ENCODE results near the gene RGS17. TPM values are rescaled to one million over a fixed set of nuclear protein-coding genes. Genes with fewer than 3 reads are reported as not detected.
A peak's percentile ranks its signal among the peaks of the same experiment; 100 is the strongest.
"Not testable (repeated sequence)": the region's sequence is repeated elsewhere in the genome, so short reads cannot be mapped to it uniquely, and the experiment has no call there.

RGS17 gene
- total RNA-seq, 1 experiment from 2014 or later, result 4.4 TPM

DNA sequence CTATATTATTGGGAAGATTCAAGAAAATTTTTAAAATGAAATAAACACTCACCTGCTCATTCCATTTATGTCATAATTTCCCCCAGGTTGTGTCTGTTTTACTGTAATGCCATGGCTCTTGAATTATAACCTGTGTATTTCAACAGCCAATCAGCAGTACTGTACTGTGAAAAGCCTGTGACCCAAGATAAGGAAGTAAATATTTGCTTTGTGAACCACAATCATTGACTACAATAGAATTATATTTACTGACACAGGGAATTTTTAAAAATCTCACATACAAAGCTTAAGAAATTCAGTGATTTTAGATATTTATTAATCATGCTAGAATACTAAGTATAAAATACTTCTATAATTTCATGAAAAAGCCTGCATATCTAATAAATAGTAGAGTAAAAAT, 6.0 kb downstream of the RGS17 start:
- no peak for DNase-seq (ENCODE audit: low read depth)

DNA sequence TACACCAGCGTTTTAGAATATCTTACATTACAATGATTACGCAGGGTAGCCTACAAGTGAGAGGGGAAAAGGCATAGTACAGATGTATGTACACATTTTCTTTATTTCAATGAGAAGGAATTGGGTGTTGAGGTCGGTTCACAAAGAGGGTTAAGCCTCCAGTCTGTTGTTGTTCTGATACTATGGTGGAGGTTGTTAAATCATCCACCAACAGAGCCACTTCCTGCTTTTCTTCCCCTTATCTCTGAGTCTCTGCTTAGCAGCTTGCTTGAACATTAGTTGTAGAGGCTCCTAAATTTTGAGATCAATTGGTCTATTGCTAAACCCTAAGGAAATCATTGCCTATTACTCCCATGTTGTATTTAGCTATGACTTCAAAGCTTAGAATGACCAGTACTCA, 7.3 kb downstream of the RGS17 start:
- DNase-seq (ENCODE audit: low read depth), result no peak

DNA sequence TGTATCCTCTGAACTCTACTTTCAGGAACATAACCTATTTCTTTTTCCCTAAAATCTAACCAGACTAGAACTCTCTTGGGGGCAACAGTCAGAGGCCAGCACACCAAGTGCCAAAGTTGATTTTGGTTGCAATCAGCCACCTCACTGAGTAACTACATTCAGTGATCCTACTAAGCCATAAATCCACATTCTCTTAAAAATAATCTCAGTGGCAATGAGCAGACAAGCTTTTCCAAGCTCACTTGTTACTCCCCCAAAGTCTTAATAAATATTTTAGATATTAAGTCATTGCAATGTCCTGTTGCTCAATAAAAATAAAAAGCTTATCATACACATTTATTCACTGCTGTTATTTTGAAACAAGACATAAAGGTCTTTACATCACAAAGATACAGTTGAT, 9.8 kb downstream of the RGS17 start:
- no peak for DNase-seq (ENCODE audit: low read depth)

DNA sequence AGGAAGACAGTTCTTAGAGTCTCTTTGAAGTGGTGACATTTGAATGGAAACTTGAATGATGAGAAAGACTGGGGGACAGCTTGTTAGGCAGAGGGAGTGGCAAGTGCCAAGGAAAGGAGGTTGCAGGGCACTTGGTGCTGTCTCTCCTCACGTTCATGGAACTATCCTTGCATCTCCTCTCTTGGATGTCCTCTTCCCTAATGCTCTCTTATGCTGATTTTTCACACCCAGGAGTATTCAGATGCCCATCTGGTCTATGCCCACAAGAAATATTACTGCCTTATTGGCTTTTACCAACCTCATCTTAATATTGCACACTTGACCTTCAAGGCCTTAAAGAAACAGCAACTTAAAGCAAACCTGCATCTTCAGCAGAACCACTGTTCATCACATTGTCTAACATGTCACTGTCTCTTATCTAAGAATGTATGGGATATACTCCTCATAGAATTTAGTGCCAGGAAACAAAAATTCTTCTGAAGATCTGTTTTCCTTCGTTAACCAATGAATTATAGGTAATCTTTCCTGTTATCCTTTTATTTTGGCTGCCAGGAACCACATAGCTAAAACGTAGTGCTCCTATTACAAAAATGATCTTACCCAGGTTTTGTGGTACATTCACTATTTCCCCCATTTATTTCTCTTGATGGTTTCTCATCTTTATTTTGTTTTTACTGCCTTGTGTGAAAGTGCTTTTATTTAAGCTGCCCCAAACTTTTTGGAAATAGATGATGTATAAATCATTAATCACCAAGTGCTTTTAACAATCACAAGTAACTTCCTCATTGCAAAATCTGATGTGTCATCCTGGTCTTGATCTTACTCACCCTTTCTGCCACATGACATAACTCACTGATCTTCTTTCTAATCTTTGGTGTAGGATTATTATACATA, 12.8 kb downstream of the RGS17 start:
- peak; percentile 75 for DNase-seq (ENCODE audit: low read depth)

DNA sequence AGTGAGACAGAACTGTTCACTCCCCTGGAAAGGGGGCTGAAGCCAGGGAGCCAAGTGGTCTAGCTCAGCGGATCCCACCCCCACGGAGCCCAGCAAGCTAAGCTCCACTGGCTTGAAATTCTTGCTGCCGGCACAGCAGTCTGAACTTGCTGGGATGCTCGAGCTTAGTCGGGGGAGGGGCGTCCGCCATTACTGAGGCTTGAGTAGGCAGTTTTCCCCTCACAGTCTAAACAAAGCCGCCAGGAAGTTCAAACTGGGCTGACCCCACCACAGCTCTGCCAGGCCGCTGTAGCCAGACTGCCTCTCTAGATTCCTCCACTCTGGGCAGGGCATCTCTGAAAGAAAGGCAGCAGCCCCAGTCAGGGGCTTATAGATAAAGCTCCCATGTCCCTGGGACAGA, 20.0 kb downstream of the RGS17 start:
- not testable (repeated sequence) for DNase-seq (ENCODE audit: low read depth)

DNA sequence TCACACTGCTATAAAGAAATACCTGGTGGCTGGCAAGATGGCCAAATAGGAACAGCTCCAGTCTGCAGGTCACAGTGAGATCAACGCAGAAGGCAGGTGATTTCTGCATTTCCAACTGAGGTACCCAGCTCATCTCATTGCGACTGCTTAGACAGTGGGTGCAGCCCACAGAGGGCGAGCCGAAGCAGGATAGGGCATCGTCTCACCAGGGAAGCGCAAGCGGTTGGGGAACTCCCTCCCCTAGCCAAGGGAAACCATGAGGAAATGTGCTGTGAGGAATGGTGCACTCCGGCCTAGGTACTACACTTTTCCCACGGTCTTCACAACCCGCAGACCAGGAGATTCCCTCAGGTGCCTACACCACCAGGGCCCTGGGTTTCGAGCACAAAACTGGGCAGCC, 20.5 kb downstream of the RGS17 start:
- DNase-seq (ENCODE audit: low read depth), result not testable (repeated sequence)

DNA sequence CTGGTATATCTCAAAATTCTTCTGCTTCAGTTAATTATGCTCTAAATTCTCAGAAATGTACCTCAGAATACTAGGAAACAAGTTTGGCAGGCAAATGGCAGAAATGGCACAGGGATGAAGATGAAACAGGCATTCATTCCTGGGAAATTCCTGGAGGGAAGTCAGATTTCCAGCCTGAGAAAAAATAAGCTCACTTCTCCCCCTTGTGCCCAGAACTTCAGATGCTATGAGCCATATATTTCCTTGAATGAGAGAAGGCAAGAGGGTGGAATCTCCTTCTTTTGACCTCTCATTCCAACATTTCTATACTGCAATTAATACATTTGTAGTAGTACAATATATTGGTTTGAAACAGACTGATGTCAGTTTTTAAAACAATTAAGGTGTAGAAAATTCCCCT, 22.8 kb downstream of the RGS17 start:
- peak; percentile 56 for DNase-seq (ENCODE audit: low read depth)

DNA sequence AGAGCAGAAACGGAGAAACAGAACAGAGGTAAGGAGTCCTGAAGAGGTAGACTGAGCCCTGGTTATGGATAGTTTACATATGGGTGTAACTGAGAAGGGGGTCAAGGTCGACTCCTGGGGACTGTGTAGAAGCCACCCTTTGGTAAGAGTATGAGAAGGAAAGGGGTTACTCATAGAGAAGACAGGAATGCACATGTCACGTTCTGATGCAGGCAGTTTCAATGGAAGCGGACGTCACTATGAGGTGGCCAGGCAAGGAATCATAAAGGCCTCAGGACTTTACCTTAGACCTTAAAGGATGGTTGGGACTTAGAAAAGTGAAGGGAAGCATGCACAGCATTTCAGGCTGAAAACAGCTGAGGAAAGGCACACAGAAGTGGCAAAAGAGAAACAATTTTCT, 25.1 kb downstream of the RGS17 start:
- no peak for DNase-seq (ENCODE audit: low read depth)

DNA sequence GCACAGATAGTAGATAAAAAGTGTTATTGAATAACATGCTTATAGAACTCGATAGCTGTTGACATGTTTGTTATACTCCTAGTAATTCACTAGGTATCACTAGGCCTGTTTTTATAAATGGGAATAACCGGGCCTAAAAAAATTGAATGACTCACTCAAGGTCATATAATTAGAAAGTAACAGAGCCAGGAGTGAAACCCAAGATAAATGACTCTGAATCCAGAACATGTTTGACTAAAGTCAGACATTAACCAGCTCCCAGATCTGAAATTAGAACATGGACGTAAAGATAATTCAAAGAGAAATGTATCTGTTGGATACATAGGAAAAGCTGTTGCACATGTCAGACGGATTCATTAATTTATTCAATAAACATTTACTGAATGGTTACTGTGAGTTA, 26.9 kb downstream of the RGS17 start:
- peak; percentile 37 for DNase-seq (ENCODE audit: low read depth)

DNA sequence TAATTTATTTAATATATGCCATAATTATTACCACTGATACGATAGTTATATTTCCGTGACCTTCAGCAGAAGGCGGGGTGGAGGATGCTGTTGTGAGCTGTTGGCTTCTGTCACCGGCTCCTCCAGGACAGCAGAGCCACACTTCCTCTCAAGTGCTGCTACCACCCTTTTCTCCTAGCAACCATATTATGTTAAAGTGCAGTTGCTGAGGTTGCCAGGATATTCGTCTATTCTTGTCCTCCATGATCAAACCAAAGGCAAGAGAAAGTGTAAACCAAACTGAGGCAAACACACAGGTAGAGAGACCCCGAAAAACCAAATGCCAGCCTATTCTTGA, 27.8 kb downstream of the RGS17 start:
- no peak for DNase-seq (ENCODE audit: low read depth)

DNA sequence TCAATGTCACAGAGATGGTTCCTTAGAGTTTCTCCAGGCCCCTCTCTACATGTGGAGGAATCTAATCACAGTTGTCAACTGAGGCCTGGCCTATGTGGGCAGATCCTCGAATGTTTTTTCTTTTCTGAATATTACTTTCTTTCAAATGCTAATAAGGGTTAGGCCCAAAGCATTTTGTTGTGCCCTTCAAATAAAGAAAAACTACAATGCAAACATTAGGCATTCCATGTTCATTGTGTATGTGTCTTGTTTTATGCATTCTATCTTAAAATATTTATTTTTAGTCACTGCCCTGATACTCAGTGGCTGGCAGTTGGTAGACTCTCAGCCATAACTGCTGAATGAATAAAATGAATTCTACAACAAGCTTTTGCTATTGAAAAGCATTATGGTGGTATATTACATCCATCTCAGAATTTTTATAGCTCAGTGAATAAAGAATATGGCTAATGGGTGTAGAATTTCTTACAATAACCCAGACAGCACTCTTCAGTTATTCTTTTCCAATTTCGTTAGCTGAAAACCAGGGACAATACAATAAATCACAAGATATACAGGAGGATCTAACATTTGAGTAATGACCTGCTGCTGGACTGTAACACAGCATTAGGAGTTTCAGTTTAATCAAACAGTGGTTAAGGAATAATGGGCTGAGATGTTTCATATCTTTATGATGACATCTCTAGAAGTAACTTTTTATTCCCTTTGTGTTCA, 28.3 kb downstream of the RGS17 start:
- no peak for DNase-seq (ENCODE audit: low read depth)

DNA sequence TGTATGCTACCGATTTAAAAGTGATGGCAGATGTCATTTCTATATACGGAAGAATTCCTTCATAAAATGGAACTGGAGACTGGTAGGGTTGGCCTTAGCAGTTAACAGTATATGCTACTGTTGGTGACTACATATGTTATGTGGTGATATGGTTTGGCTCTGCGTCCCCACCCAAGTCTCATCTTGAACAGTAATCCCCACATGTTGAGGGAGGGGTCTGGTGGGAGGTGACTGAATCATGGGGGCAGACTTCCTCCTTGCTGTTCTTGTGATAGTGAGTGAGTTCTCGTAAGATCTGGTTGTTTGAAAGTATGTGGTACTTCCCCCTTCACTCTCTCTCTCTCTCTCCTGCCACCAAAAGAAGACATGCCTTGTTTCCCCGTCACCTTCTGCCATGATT, 29.6 kb downstream of the RGS17 start:
- no peak for DNase-seq (ENCODE audit: low read depth)

DNA sequence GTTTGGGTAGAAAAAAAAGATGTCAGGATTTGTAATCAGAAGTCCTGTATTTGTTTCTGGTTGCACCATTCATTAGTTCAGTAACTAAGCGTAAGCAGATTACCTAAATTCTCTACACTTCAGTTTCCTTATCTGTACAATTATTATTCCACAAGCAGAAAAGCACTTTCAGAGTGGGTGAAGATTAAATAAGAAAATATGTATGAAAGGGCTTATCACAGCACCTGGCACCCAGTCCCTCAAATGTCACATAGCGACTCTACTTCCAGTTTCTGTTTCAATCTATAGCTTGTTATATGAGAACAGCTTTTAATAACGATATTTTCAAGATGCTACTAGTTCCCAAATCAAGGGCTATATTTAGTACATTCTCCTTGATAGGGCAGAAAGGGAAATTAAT, 31.4 kb downstream of the RGS17 start:
- DNase-seq (ENCODE audit: low read depth), result peak; percentile 37

DNA sequence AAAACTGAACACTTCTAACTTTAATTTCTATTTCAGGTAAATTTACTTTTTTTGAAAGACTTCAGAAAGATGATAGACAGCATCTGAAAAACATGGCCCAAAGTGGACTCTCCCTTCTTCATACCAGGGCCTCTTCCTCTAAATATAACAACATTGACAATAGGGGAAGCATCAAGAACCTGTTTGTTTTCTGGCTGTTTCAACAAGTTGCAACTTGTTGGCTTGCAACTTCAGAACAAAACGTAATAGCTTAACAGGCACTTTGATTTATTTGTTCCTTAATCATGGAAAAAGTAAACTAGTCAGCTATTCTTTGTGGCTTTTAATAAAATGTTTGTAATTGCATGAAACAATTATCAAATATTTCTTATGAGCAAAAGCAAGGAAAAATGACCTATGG, 34.3 kb downstream of the RGS17 start:
- DNase-seq (ENCODE audit: low read depth), result no peak

DNA sequence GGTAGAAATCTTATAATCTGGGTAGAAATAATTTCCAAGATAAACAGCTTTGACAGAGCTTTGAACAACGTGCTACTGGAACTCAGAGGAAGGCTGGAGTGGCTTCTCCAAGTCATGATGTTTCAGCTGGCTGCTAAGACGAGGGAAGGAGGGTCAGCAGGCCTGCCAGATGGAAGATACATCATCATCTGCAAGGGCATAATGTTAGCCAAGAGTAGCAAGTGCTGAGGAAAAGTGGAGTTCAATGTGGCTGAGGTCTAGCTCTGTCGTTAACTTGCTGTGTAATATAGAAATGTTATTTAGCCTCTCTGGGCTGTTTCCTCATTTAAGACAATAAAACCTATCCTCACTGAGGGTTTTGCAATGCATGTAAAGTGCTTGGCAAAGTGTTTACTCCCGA, 35.1 kb downstream of the RGS17 start:
- DNase-seq (ENCODE audit: low read depth), result peak; percentile 21

DNA sequence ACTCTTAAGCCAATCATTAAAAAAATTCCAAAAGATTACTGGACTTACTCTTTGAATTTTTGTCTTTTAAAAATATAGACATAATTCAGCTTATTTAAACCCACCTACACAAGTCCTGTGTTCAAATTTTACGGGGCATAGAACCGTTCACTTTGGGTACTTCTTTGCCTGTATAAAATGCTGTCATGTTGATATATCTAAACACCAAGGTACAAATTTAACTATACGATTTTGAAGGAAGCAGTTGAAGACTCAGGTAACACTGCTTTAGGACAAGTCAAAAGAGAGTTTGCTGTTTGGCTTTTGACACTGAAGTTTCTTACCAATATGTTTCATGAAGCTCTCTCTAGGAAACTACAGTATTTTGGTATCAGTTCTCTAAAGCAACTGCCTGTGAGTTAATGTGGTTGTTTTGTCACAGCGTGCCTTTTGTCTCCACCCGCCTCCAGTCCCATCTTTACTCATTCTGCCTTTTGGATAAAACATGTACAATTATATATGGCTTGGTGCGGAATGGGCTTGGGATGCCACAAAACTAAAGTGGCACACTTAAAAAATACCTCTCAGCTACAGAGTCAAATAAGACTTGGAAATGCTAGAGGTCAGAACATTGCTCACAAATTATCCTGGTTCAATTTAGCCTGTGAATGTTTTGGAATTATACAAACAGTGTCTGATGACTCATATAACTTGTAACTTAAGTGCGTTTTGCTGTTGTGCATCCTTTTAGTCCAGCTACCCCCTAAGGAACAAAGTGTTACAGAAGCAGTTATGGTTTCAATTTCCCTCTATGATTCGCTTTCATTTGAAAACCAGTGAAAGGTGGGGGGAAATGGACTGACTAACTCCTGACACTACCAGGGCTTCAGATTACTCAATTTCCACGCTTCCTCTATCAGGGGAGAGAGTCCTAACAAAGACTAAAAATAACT, 38.7 kb downstream of the RGS17 start:
- peak; percentile 92 for DNase-seq (ENCODE audit: low read depth)

DNA sequence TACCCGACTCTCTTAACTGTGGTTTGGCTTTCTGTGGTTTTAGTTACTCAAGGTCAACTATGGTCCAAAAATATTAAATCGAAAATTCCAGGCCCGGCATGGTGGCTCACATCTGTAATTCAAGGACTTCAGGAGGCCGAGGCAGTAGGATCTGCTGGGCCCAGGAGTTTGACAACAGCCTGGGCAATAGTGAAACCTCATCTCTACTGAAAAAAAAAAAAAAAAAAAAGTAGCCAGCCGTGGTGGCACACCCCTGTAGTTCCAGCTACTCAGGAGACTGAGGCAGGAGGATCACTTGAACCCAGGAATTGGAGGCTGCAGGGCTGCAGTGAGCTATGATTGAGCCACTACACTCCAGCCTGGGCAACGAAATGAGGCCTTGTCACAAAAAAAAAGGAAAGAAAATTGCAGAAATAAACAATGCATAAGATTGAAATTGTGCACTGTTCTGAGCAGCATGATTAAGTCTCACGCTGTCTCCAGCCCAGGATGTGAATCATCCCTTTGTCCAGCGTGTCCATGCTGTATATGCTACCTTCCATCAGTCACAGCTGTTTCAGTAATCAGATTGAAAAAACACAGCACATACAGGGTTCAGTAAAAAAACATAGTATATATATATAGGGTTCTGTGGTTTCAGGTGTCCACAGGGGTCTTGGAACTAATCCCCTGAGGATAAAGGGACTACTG, 40.7 kb downstream of the RGS17 start:
- peak; percentile 88 for DNase-seq (ENCODE audit: low read depth)

DNA sequence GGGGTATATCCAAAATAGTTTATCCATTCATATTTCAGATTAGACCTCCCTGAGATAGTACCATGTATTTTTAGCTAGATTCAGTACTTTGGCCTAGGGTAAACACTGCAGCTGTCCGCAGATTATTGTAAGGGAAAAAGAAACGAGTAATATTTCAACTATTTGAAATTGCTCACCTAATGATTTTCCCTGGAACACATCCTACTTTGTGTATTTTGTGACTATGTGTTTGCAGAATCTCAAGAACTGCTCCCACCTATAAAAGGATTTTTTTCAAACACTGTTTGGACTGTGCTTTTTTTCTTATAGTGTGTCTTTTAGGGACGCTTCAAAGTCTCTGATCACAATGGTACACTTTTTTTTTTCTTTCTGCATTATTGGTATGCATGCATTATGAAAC, 42.3 kb downstream of the RGS17 start:
- DNase-seq (ENCODE audit: low read depth), result no peak

DNA sequence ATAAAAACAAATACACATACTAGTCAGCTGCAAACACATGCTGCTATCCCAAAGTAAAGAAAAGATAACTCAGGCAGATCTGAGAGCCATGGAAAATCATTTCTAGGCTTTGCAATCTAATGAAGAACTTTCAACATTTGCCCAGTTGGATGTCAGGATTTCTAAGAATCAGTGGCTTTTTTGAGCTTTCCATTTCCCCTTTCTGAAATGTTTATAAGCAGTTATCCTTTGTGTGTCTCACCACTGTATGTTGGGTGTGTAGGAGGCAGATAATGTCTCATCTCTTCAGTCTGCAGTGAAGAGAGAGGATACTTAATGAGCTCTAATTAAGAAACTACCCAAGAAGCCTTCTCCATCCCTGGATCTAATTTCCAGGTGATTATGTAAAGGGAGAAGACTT, 43.6 kb downstream of the RGS17 start:
- DNase-seq (ENCODE audit: low read depth), result no peak

DNA sequence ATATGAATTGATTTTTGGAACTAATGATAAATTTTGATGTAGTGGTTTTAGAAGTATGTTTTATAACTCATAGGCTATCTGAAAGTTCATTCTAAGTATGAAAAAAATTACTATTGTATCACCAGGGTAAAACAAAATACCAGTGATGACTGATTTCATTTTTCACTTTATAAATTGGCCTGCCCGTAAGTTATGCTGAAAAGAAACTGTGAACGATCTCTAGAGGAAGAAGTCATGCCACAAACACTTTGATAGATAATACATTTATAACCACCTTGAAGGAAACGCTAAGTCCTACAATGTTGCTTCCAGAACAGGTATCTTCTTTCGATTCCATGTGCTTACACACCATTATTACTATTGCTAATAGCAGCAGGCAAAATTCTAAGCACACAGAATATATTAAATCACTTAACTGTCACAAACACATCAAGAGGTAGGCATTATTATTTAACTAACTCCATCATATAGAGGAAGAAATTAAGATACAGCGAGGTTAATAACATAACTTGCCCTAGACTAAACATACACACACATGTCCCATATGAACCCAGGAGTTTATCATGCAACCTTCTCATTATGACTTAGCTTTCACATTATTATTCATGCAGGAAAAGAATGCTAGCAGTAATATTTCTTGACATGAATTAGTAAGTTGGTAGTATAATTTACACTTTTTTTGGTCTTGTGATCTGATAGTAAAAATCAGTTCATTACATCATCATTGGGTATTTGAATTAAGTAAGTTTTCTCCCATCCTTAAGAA, 44.7 kb downstream of the RGS17 start:
- no peak for DNase-seq (ENCODE audit: low read depth)

DNA sequence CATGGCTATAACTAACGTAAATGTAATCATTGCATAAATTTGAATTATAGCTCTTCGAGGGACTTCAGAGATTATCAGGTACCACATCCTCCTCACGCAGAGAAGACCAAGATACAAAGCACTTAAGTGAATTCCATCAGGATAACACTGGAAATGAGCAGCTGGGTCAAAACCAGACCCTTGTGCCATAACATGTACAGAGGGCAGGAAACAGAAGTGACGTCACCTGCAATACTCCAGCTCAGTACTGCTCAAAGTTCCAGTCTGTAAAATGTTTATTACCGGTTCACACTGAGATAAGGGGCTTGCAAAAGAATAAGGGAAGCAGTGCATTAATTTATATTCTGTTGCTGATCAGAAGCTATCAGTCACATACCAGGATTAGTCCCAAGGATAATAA, 45.8 kb downstream of the RGS17 start:
- DNase-seq (ENCODE audit: low read depth), result peak; percentile 41
